Right forelimb (tissue), 1 donor: ENCODE data around the gene APOC1.
"Not testable (repeated sequence)": the region's sequence is repeated elsewhere in the genome, so short reads cannot be mapped to it uniquely, and the experiment has no call there.

Experiments
- DNase-seq: peaks from one replicate; pipeline ENCODE4 v3.0.0-alpha.2; 2018

The APOC1 gene

DNA sequence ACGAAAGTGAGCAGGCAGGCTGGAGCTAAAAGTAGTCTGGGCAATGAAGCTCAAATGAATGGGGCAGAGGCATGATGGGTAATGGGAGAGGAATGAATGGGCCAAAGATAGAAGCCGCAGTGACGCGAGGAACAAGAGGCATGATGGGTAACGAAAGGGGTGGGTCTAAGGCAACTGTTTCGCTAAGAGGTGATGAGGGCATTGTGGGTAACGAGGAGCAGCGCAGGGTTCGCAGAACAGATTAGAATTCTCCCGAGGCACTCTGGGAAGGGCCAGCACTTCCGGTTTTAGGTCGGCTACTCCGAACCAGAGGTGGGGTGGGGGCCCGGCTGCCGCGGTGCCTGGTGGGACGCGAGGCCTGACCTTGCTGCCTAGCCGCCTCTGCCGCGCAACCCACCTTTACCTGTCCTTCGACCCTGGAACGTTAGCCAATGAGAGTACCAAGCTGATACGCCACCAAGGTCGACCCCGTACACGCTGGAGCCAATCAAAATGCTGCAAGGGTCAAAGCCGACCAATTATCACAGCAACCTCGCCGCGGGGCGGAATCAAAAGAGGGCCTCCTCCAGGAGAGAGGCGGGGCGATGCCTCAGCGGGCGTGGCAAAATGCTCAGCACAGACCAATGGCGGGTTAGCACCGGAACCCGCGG lies 23.9 kb upstream of the APOC1 start:
- DNase-seq: peak; percentile 100

DNA sequence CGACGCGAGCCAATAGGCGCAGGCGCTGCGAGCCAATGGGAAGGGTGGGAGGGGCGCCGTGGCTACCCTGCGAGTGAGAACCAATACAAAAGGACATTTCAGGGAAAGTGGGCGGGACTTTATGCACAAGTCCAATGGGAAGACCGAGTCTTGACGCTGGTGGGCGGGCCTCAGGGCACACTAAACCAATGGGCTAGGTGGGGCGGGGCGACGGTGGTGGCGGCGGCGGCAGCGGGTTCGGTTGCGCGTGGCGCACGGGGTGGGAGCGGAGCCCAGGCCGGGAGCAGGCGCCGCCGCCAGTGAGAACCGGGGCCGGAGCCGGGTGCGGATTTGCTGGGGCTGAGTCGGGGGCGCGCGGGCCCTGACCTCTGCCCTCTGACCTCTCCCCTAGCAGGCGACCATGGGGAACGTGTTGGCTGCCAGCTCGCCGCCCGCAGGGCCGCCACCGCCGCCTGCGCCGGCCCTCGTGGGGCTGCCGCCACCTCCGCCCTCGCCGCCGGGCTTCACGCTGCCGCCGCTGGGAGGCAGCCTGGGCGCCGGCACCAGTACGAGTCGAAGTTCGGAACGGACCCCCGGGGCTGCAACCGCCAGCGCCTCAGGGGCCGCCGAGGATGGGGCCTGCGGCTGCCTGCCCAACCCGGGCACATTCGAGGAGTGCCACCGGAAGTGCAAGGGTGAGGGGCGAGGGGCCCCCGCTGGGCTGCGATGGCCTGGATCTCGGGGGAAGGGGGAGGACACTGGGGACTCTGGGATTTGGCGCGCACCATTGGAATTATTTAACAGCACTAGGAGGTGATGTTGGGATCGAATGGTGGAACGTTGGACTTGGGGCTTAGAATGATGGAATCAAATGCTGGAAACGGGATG lies 23.2 kb upstream of the APOC1 start, which contains the start of gene TOMM40:
TOMM40 (plus strand) TSS at position 239 of the 867 bp plus-strand sequence; CDS start at position 401, 162 bp downstream.
- no peak for DNase-seq

GRCh38 chr19:44892932-44893331 lies 21.5 kb upstream of the APOC1 start:
- DNase-seq: no peak

- DNase-seq: no peak
Observed at GRCh38 chr19:44893332-44894051, 20.9 kb upstream of the APOC1 start.

- DNase-seq: no peak
Observed at GRCh38 chr19:44894052-44894400, 20.4 kb upstream of the APOC1 start.

DNA sequence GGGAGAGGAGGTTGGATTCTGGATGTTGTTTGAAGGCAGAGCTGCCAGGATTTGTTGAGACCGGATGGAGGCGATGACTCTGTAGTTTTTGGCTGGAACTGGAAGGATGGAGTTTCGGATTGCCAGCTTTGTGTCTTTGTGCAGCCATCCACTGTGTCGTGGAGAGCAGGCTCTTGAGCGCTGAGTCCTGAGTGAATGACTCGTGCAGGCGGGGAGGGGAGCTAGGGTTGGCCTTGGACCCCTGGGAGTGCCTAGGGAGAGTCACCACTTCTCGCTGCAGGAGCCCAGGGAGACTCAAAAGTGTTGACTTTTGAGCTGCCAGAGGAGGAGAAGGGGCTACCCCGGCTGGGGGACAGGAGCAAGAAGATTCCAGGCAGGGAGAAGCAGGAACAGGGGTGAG lies 19.5 kb upstream of the APOC1 start:
- no peak for DNase-seq

- no peak for DNase-seq
Observed at GRCh38 chr19:44897835-44898234, 16.6 kb upstream of the APOC1 start.

GRCh38 chr19:44900328-44901244 lies 13.8 kb upstream of the APOC1 start:
- DNase-seq: no peak

- no peak for DNase-seq
Observed at GRCh38 chr19:44903216-44903601, 11.2 kb upstream of the APOC1 start.

DNA sequence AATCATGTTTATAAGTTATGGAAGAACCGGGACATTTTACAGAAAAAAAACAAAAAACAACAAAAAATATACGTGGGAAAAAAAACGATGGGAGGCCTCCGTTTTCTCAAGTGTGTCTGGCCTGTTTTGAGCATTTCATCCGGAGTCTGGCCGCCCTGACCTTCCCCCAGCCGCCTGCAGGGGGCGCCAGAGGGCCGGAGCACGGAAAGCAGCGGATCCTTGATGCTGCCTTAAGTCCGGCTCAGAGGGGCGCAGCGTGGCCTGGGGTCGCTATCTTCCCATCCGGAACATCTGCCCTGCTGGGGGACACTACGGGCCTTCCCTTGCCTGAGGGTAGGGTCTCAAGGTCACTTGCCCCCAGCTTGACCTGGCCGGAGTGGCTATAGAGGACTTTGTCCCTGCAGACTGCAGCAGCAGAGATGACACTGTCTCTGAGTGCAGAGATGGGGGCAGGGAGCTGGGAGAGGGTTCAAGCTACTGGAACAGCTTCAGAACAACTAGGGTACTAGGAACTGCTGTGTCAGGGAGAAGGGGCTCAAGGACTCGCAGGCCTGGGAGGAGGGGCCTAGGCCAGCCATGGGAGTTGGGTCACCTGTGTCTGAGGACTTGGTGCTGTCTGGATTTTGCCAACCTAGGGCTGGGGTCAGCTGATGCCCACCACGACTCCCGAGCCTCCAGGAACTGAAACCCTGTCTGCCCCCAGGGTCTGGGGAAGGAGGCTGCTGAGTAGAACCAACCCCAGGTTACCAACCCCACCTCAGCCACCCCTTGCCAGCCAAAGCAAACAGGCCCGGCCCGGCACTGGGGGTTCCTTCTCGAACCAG lies 10.6 kb upstream of the APOC1 start:
- peak; percentile 90 for DNase-seq

DNA sequence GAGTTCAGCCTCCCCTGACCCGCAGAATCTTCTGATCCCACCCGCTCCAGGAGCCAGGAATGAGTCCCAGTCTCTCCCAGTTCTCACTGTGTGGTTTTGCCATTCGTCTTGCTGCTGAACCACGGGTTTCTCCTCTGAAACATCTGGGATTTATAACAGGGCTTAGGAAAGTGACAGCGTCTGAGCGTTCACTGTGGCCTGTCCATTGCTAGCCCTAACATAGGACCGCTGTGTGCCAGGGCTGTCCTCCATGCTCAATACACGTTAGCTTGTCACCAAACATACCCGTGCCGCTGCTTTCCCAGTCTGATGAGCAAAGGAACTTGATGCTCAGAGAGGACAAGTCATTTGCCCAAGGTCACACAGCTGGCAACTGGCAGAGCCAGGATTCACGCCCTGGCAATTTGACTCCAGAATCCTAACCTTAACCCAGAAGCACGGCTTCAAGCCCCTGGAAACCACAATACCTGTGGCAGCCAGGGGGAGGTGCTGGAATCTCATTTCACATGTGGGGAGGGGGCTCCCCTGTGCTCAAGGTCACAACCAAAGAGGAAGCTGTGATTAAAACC lies 9.9 kb upstream of the APOC1 start:
- no peak for DNase-seq

DNA sequence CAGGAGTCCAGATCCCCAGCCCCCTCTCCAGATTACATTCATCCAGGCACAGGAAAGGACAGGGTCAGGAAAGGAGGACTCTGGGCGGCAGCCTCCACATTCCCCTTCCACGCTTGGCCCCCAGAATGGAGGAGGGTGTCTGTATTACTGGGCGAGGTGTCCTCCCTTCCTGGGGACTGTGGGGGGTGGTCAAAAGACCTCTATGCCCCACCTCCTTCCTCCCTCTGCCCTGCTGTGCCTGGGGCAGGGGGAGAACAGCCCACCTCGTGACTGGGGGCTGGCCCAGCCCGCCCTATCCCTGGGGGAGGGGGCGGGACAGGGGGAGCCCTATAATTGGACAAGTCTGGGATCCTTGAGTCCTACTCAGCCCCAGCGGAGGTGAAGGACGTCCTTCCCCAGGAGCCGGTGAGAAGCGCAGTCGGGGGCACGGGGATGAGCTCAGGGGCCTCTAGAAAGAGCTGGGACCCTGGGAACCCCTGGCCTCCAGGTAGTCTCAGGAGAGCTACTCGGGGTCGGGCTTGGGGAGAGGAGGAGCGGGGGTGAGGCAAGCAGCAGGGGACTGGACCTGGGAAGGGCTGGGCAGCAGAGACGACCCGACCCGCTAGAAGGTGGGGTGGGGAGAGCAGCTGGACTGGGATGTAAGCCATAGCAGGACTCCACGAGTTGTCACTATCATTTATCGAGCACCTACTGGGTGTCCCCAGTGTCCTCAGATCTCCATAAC lies 8.8 kb upstream of the APOC1 start, which contains the start of gene APOE:
APOE (plus strand) TSS at position 360 of the 724 bp plus-strand sequence. CDS start 829 bp downstream, outside the sequence.
- no peak for DNase-seq

- DNase-seq: no peak
Observed at GRCh38 chr19:44907613-44908012, 6.8 kb upstream of the APOC1 start.

DNA sequence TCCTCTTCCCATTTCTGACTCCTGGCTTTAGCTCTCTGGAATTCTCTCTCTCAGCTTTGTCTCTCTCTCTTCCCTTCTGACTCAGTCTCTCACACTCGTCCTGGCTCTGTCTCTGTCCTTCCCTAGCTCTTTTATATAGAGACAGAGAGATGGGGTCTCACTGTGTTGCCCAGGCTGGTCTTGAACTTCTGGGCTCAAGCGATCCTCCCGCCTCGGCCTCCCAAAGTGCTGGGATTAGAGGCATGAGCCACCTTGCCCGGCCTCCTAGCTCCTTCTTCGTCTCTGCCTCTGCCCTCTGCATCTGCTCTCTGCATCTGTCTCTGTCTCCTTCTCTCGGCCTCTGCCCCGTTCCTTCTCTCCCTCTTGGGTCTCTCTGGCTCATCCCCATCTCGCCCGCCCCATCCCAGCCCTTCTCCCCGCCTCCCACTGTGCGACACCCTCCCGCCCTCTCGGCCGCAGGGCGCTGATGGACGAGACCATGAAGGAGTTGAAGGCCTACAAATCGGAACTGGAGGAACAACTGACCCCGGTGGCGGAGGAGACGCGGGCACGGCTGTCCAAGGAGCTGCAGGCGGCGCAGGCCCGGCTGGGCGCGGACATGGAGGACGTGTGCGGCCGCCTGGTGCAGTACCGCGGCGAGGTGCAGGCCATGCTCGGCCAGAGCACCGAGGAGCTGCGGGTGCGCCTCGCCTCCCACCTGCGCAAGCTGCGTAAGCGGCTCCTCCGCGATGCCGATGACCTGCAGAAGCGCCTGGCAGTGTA lies 6.2 kb upstream of the APOC1 start:
- DNase-seq: no peak

GRCh38 chr19:44908836-44909261 lies 5.6 kb upstream of the APOC1 start:
- DNase-seq: no peak

GRCh38 chr19:44909775-44910174 lies 4.6 kb upstream of the APOC1 start:
- DNase-seq: no peak

DNA sequence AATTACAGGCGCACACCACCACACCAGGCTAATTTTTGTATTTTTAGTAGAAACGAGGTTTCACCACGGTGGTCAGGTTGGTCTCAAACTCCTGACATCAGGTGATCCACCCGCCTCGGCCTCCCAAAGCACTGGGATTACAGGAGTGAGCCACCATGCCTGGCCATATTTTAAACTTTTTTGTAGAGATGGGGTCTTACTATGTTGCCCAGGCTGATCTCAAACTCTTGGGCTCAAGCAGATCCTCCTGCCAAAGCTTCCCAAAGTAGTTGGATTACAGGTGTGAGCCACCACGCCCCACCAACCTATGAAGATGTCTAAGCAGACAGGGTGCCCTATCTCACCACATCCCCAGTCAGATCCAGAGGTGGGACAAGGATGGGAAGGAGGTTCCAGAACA lies 2.5 kb upstream of the APOC1 start:
- not testable (repeated sequence) for DNase-seq

DNA sequence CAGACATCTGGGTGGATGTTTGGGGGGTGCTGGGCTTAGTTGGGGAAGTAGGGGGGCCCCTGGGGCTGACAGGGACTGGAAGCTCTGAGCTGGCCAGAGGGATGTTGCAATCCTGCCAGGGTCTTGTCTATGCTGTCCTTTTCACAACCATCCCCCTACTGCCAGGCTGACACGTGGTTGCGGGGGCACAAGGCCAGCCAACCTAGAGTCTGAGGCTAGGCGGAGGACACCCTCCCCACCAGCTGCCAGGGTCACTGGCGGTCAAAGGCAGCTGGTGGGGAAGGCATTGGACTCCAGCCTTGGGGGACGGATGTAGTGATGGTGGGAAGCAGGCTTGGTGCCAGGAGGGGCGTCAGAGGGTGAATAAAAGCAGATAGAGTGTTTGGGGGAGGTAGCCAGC lies 1.6 kb upstream of the APOC1 start:
- DNase-seq: peak; percentile 73
